GM23338 (cell line): ENCODE data around the gene ASZ1. TPM values are rescaled to one million over a fixed set of nuclear protein-coding genes. Genes with fewer than 3 reads are reported as not detected.

Experiments used
- ATAC-seq: fragments of 200-7000 bp; cut with Tn5 transposase; 3 replicates; pipeline ENCODE4 v1.9.1; 2020
- DNase-seq: peaks from one replicate; pipeline ENCODE4 v3.0.0-alpha.2; 2015; ENCODE audit warnings: low spot score
- H2AFZ ChIP-seq: fragments of 200-600 bp; sonication (generic); 2 replicates; pipeline ENCODE4 v1.8.0; 2016; ENCODE audit warnings: antibody characterized with exemption, mild to moderate bottlenecking, moderate library complexity
- H3F3A ChIP-seq: fragments of 200-600 bp; sonication (generic); replicated peaks from 2 replicates; pipeline ENCODE4 v1.8.0; 2017; ENCODE audit warnings: antibody characterized with exemption, mixed run types, low read depth
- H3K27ac ChIP-seq: fragments of 200-600 bp; sonication (generic); 2 replicates; pipeline ENCODE4 v1.6.1; 2016; ENCODE audit warnings: low read depth
- H3K27me3 ChIP-seq: fragments of 200-600 bp; sonication (generic); 2 replicates; pipeline ENCODE4 v1.8.0; 2016; ENCODE audit warnings: mild to moderate bottlenecking, mixed run types, moderate library complexity; ENCODE audit not compliant: insufficient read depth
- H3K36me3 ChIP-seq: fragments of 200-600 bp; sonication (generic); 2 replicates; pipeline ENCODE4 v1.8.0; 2016; ENCODE audit warnings: mild to moderate bottlenecking; ENCODE audit not compliant: insufficient read depth
- H3K4me1 ChIP-seq: fragments of 200-600 bp; sonication (generic); 2 replicates; pipeline ENCODE4 v1.8.0; 2016; ENCODE audit warnings: mild to moderate bottlenecking, moderate library complexity; ENCODE audit not compliant: insufficient read depth
- H3K4me2 ChIP-seq: fragments of 200-600 bp; sonication (generic); 2 replicates; pipeline ENCODE4 v1.7.1; 2017; ENCODE audit warnings: mixed run types
- H3K4me3 ChIP-seq: fragments of 200-600 bp; sonication (generic); 2 replicates; pipeline ENCODE4 v1.6.1; 2016; ENCODE audit warnings: mixed run types
- H3K79me2 ChIP-seq: fragments of 200-600 bp; sonication (generic); replicated peaks from 2 replicates; pipeline ENCODE4 v1.8.0; 2017; ENCODE audit warnings: mild to moderate bottlenecking; ENCODE audit not compliant: insufficient read depth
- H3K9me2 ChIP-seq: fragments of 200-600 bp; sonication (generic); 2 replicates; pipeline ENCODE4 v1.8.0; 2017; ENCODE audit not compliant: insufficient read depth
- H4K20me1 ChIP-seq: fragments of 200-600 bp; sonication (generic); replicated peaks from 2 replicates; pipeline ENCODE4 v1.8.0; 2017; ENCODE audit warnings: mild to moderate bottlenecking; ENCODE audit not compliant: insufficient read depth
- H3K27ac Mint-ChIP-seq: 2 replicates; pipeline ENCODE4 v1.8.0; 2020; ENCODE audit warnings: inconsistent platforms, mild to moderate bottlenecking, moderate library complexity, mixed read lengths
- H3K27me3 Mint-ChIP-seq: 3 replicates; pipeline ENCODE4 v1.8.0; 2022; ENCODE audit warnings: low read depth, mild to moderate bottlenecking, moderate library complexity, mixed read lengths, inconsistent platforms; ENCODE audit not compliant: insufficient read depth, poor library complexity
- H3K36me3 Mint-ChIP-seq: 3 replicates; pipeline ENCODE4 v1.8.0; 2021; ENCODE audit warnings: low read depth, mild to moderate bottlenecking, inconsistent platforms, moderate library complexity, mixed read lengths
- H3K4me1 Mint-ChIP-seq: 3 replicates; pipeline ENCODE4 v1.8.0; 2020; ENCODE audit warnings: mild to moderate bottlenecking, inconsistent platforms, mixed read lengths
- H3K4me3 Mint-ChIP-seq: 3 replicates; pipeline ENCODE4 v1.8.0; 2021; ENCODE audit warnings: moderate library complexity, mild to moderate bottlenecking, inconsistent platforms, mixed read lengths
- H3K9me3 Mint-ChIP-seq: 3 replicates; pipeline ENCODE4 v1.8.0; 2020; ENCODE audit warnings: moderate library complexity, mild to moderate bottlenecking, inconsistent platforms, mixed read lengths
- CREB1 ChIP-seq: fragments of 250-450 bp; sonication (Bioruptor Pico); IDR thresholded peaks from 2 replicates; pipeline ENCODE4 v1.5.0; 2020; ENCODE audit warnings: low read depth, mild to moderate bottlenecking, moderate library complexity
- CTCF ChIP-seq, 2 experiments: fragments of 200-600 bp in 1 of 2; sonication (generic) in 1 of 2; conservative IDR thresholded peaks; 2 replicates each; pipeline versions ENCODE4 v1.5.1 to v1.6.1; 2016 to 2017; ENCODE audit warnings: antibody characterized with exemption in 2 of 2, low read depth in 2 of 2, mild to moderate bottlenecking in 2 of 2, moderate library complexity in 1 of 2
- ETS1 ChIP-seq: IDR thresholded peaks from 2 replicates; pipeline ENCODE4 v1.6.1; 2016; ENCODE audit warnings: antibody characterized with exemption
- EZH2 ChIP-seq: fragments of 200-600 bp; sonication (generic); IDR thresholded peaks from one replicate; pipeline ENCODE4 v1.8.0; 2017; ENCODE audit warnings: antibody characterized with exemption, mild to moderate bottlenecking, low read depth; ENCODE audit not compliant: unreplicated experiment
- EZH2phosphoT487 ChIP-seq: fragments of 200-600 bp; sonication (generic); IDR thresholded peaks from one replicate; pipeline ENCODE4 v1.8.1; 2018; ENCODE audit warnings: antibody characterized with exemption; ENCODE audit not compliant: unreplicated experiment
- JUNB ChIP-seq: IDR thresholded peaks from one replicate; pipeline ENCODE4 v1.6.1; 2016; ENCODE audit warnings: antibody characterized with exemption; ENCODE audit not compliant: unreplicated experiment
- NANOG ChIP-seq: IDR thresholded peaks from 2 replicates; pipeline ENCODE4 v1.6.1; 2016; ENCODE audit warnings: antibody characterized with exemption, borderline replicate concordance
- POLR2AphosphoS5 ChIP-seq: IDR thresholded peaks from 2 replicates; pipeline ENCODE4 v1.6.1; 2016; ENCODE audit warnings: antibody characterized with exemption, low read depth
- REST ChIP-seq: IDR thresholded peaks from one replicate; pipeline ENCODE4 v1.6.1; 2018; ENCODE audit warnings: antibody characterized with exemption; ENCODE audit not compliant: unreplicated experiment
- STAT1 ChIP-seq: IDR thresholded peaks from one replicate; pipeline ENCODE4 v1.6.1; 2016; ENCODE audit warnings: antibody characterized with exemption; ENCODE audit not compliant: unreplicated experiment
- ZNF114 ChIP-seq: fragments of 250-450 bp; sonication (Bioruptor Pico); IDR thresholded peaks from 2 replicates; pipeline ENCODE4 v1.5.0; 2020; ENCODE audit warnings: mild to moderate bottlenecking, moderate library complexity
- ZNF331 ChIP-seq: fragments of 250-450 bp; sonication (Bioruptor Pico); IDR thresholded peaks from 2 replicates; pipeline ENCODE4 v1.5.0; 2020; ENCODE audit warnings: low read depth, mild to moderate bottlenecking, moderate library complexity
- ZNF462 ChIP-seq: fragments of 250-450 bp; sonication (Bioruptor Pico); IDR thresholded peaks from 2 replicates; pipeline ENCODE4 v1.5.0; 2020; ENCODE audit warnings: mild to moderate bottlenecking, moderate library complexity
- polyA plus RNA-seq: library from polyadenylated mRNA; unstranded; fragments of >200 nt; fragmentation: Nextera tagmentation; extraction: Ambion mirVana; gene quantifications from 2 replicates; pipeline ENCODE4 v1.2.1, GENCODE V29; 2016
- total RNA-seq: library from RNA; depleted of rRNA; stranded (reverse); fragments of >200 nt; shearing (Covaris generic); gene quantifications from 2 replicates; pipeline ENCODE4 v1.2.3, GENCODE V29; 2014

Gene ASZ1
- total and polyA plus RNA-seq, 2 experiments from 2014 or later, result not detected

- Mint-ChIP-seq H3K4me3 (no peak overlapping the region), H3K4me1 (peaks cover 3% of the 10 kb centered on the region), H3K9me3 (no peaks in the 10 kb centered on the region), H3K36me3 (no peaks in the 10 kb centered on the region), H3K27me3 (no peaks in the 10 kb centered on the region), H3K27ac (no peak overlapping the region)
- Histone ChIP-seq H3K27ac (no peak overlapping the region), H3K4me3 (no peak overlapping the region), H3K36me3 (no peaks in the 10 kb centered on the region), H3K4me2 (no peak overlapping the region), H3K79me2 (no peaks in the 10 kb centered on the region), H2AFZ (no peak overlapping the region), H4K20me1 (no peaks in the 10 kb centered on the region), H3K9me2 (no peaks in the 10 kb centered on the region), H3K27me3 (no peaks in the 10 kb centered on the region), H3F3A (no peaks in the 10 kb centered on the region), H3K4me1 (no peaks in the 10 kb centered on the region)
- DNase-seq (no peak), ATAC-seq (no peak)
- TF ChIP-seq ZNF462 (CRISPR knock-in tag) (no peak), NANOG (no peak), REST (no peak), ETS1 (no peak), EZH2 (no peak), CREB1 (CRISPR knock-in tag) (no peak), POLR2AphosphoS5 (no peak), CTCF (conservative IDR thresholded peaks at IDR 0.05; ENCODE audit: low read depth in 2 of 2) (no peak), ZNF114 (CRISPR knock-in tag) (no peak), STAT1 (no peak), JUNB (no peak), ZNF331 (CRISPR knock-in tag) (no peak), EZH2phosphoT487 (no peak)
Measured at GRCh38 chr7:117362294-117362888, 64.9 kb downstream of the ASZ1 start.
